Measurements from ENCODE around the gene ZFHX2. TPM values are rescaled to one million over a fixed set of nuclear protein-coding genes. Genes with fewer than 3 reads are reported as not detected.

Gene ZFHX2
- total RNA-seq, 4 donors from 2014 or later = 0.19 to 0.49 (median 0.27) TPM

GRCh38 chr14:23512156-23512555, 39.4 kb downstream of the ZFHX2 start:
- no peak overlapping the region for H3K4me3 ChIP-seq (ENCODE audit: low read depth, poor library complexity, severe bottlenecking)
- DNase-seq (ENCODE audit: low spot score in 2 of 2) = no peak
- TF ChIP-seq, protein P1, sequence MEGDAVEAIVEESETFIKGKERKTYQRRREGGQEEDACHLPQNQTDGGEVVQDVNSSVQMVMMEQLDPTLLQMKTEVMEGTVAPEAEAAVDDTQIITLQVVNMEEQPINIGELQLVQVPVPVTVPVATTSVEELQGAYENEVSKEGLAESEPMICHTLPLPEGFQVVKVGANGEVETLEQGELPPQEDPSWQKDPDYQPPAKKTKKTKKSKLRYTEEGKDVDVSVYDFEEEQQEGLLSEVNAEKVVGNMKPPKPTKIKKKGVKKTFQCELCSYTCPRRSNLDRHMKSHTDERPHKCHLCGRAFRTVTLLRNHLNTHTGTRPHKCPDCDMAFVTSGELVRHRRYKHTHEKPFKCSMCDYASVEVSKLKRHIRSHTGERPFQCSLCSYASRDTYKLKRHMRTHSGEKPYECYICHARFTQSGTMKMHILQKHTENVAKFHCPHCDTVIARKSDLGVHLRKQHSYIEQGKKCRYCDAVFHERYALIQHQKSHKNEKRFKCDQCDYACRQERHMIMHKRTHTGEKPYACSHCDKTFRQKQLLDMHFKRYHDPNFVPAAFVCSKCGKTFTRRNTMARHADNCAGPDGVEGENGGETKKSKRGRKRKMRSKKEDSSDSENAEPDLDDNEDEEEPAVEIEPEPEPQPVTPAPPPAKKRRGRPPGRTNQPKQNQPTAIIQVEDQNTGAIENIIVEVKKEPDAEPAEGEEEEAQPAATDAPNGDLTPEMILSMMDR (IDR thresholded peaks at IDR 0.05) = no peak
- no peak for TF ChIP-seq POLR2A (IDR thresholded peaks at IDR 0.05)
- 37 to 46% methylated on average over 13 of the region's 13 CpGs for WGBS, 2 donors
- intact Hi-C loops (cut with DNase I; ENCODE audit: low total_unique reads) = no loop called here

GRCh38 chr14:23494223-23494622, 57.3 kb downstream of the ZFHX2 start:
- TF ChIP-seq, protein P1 (IDR thresholded peaks at IDR 0.05) = no peak
- TF ChIP-seq POLR2A (IDR thresholded peaks at IDR 0.05) = no peak
- 69 to 75% methylated on average over 2 of the region's 2 CpGs for WGBS, 2 donors
- H3K4me3 ChIP-seq (ENCODE audit: low read depth, poor library complexity, severe bottlenecking) = no peak overlapping the region
- intact Hi-C loops (cut with DNase I; ENCODE audit: low total_unique reads) = no loop called here
- DNase-seq (ENCODE audit: low spot score in 2 of 2) = no peak

GRCh38 chr14:23492618-23493272, 58.8 kb downstream of the ZFHX2 start:
- no peak for DNase-seq (ENCODE audit: low spot score in 2 of 2)
- no peak for TF ChIP-seq POLR2A (IDR thresholded peaks at IDR 0.05)
- TF ChIP-seq, protein P1 (IDR thresholded peaks at IDR 0.05) = no peak
- intact Hi-C loops (cut with DNase I; ENCODE audit: low total_unique reads) = no loop called here
- H3K4me3 ChIP-seq (ENCODE audit: low read depth, poor library complexity, severe bottlenecking) = no peak overlapping the region

DNA sequence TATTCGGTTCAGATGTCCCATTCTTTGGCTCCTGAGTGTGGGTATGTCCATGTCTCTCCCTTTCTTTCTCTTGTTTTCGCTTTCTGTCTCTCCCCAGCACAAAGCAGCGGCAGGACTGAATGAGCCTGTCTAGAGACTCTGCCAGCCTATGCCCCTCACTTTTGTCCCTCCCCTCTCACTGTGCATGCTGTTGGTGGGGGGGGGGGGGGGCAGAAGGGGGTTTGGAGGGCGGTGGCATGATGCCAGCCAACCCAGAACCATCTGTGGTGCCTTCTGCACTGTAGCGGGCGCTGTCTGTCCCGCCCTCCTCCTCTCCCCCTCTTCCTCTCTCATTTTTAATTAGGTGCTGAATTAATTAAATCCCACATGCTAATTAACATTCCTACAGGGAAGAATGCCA, 64.3 kb downstream of the ZFHX2 start:
- intact Hi-C loops (cut with DNase I; ENCODE audit: low total_unique reads) = no loop called here
- TF ChIP-seq, protein P1 (IDR thresholded peaks at IDR 0.05) = no peak
- no peak for TF ChIP-seq POLR2A (IDR thresholded peaks at IDR 0.05)
- no peak overlapping the region for H3K4me3 ChIP-seq (ENCODE audit: low read depth, poor library complexity, severe bottlenecking)
- no peak for DNase-seq (ENCODE audit: low spot score in 2 of 2)
- WGBS, 2 donors = 78 to 85% methylated on average over 7 of the region's 7 CpGs

DNA sequence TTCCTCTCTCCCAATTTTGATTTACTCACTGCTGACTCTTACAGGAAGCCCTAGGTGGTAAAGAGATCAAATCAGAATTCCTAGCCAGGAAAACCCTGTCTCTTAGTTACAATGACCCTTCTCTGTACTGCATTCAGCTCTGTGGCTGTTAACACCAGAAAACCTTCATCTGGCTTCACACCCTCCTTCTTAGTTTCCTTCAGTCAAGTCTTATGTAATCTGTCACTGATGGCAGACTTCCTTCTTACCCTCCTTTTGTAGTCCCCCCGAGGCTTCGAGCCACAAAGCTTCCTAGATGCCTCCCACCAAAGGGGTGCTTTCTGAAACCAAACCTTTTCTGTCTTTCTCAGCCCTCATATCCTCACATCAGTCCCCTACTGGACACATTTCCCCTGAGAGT, 65.5 kb downstream of the ZFHX2 start:
- intact Hi-C loops (cut with DNase I; ENCODE audit: low total_unique reads) = no loop called here
- no peak for TF ChIP-seq POLR2A (IDR thresholded peaks at IDR 0.05)
- TF ChIP-seq, protein P1 (IDR thresholded peaks at IDR 0.05) = no peak
- WGBS, 2 donors = 76 to 91% methylated on average over 2 of the region's 2 CpGs
- H3K4me3 ChIP-seq (ENCODE audit: low read depth, poor library complexity, severe bottlenecking) = no peak overlapping the region
- no peak for DNase-seq (ENCODE audit: low spot score in 2 of 2)

GRCh38 chr14:23485326-23485725, 66.2 kb downstream of the ZFHX2 start:
- no peak overlapping the region for H3K4me3 ChIP-seq (ENCODE audit: low read depth, poor library complexity, severe bottlenecking)
- WGBS, 2 donors = 87 to 88% methylated on average over 4 of the region's 4 CpGs
- intact Hi-C loops (cut with DNase I; ENCODE audit: low total_unique reads) = no loop called here
- DNase-seq (ENCODE audit: low spot score in 2 of 2) = no peak
- TF ChIP-seq, protein P1 (IDR thresholded peaks at IDR 0.05) = no peak
- no peak for TF ChIP-seq POLR2A (IDR thresholded peaks at IDR 0.05)
